HG03442 (cell line): ENCODE data around the gene CFAP74.

Experiments used
- ATAC-seq: cut with Tn5 transposase; IDR thresholded peaks from one replicate; pipeline ENCODE4 v1.9.1; 2021; ENCODE audit warnings: mild to moderate bottlenecking, moderate library complexity; ENCODE audit not compliant: unreplicated experiment

Gene CFAP74

GRCh38 chr1:1956101-1956500 lies 47.5 kb downstream of the CFAP74 start:
- no peak for ATAC-seq

GRCh38 chr1:1955621-1956094 lies 47.9 kb downstream of the CFAP74 start:
- no peak for ATAC-seq

- no peak for ATAC-seq
Measured at GRCh38 chr1:1954831-1955441, 48.6 kb downstream of the CFAP74 start.

GRCh38 chr1:1954015-1954414 lies 49.6 kb downstream of the CFAP74 start:
- no peak for ATAC-seq

- no peak for ATAC-seq
Measured at GRCh38 chr1:1950940-1951339, 52.6 kb downstream of the CFAP74 start.

- no peak for ATAC-seq
Measured at GRCh38 chr1:1948783-1949182, 54.8 kb downstream of the CFAP74 start.

- no peak for ATAC-seq
Measured at GRCh38 chr1:1947493-1947892, 56.1 kb downstream of the CFAP74 start.

- no peak for ATAC-seq
Measured at GRCh38 chr1:1946540-1946939, 57.0 kb downstream of the CFAP74 start.

GRCh38 chr1:1945782-1946393 lies 57.7 kb downstream of the CFAP74 start:
- ATAC-seq: no peak

- no peak for ATAC-seq
Measured at GRCh38 chr1:1943834-1944570, 59.6 kb downstream of the CFAP74 start.

- no peak for ATAC-seq
Measured at GRCh38 chr1:1942753-1943656, 60.6 kb downstream of the CFAP74 start.

- ATAC-seq: no peak
Measured at GRCh38 chr1:1941868-1942752, 61.5 kb downstream of the CFAP74 start.

GRCh38 chr1:1941211-1941841 lies 62.3 kb downstream of the CFAP74 start:
- ATAC-seq: no peak

- ATAC-seq: no peak
Measured at GRCh38 chr1:1940123-1940425, 63.5 kb downstream of the CFAP74 start.

GRCh38 chr1:1939296-1940122 lies 64.1 kb downstream of the CFAP74 start:
- ATAC-seq: no peak

- no peak for ATAC-seq
Measured at GRCh38 chr1:1938613-1939295, 64.8 kb downstream of the CFAP74 start.

- ATAC-seq: no peak
Measured at GRCh38 chr1:1938276-1938573, 65.4 kb downstream of the CFAP74 start.

- no peak for ATAC-seq
Measured at GRCh38 chr1:1937549-1938275, 65.9 kb downstream of the CFAP74 start.
